Epithelial cell of esophagus (primary cell): Measurements from ENCODE around the gene PLEKHG3.

Source experiments
- DNase-seq: peaks from one replicate; pipeline ENCODE4 v3.0.0; 2010; ENCODE audit warnings: low read depth
- H3K4me3 ChIP-seq: 2 replicates; pipeline ENCODE4 v1.5.1; 2011; ENCODE audit warnings: mild to moderate bottlenecking, low read length, control low read depth
- CTCF ChIP-seq: IDR thresholded peaks from 2 replicates; pipeline ENCODE4 v1.5.1; 2011; ENCODE audit warnings: low read depth, mild to moderate bottlenecking, low read length, control low read depth, inconsistent platforms; ENCODE audit not compliant: insufficient read depth; ENCODE audit errors: missing control alignments

Gene PLEKHG3

GRCh38 chr14:64730681-64731080 is 26.5 kb downstream of the PLEKHG3 start:
- TF ChIP-seq CTCF: no peak
- no peak overlapping the region for H3K4me3 ChIP-seq
- DNase-seq: no peak

- no peak overlapping the region for H3K4me3 ChIP-seq
- no peak for DNase-seq
- TF ChIP-seq CTCF: no peak
Measured at GRCh38 chr14:64731141-64731581, 26.9 kb downstream of the PLEKHG3 start.

GRCh38 chr14:64732066-64732465 is 27.8 kb downstream of the PLEKHG3 start:
- H3K4me3 ChIP-seq: no peak overlapping the region
- no peak for TF ChIP-seq CTCF
- DNase-seq: no peak

- H3K4me3 ChIP-seq: no peak overlapping the region
- DNase-seq: no peak
- no peak for TF ChIP-seq CTCF
Measured at GRCh38 chr14:64732536-64733120, 28.4 kb downstream of the PLEKHG3 start.

- H3K4me3 ChIP-seq: no peak overlapping the region
- DNase-seq: no peak
- TF ChIP-seq CTCF: no peak
Measured at GRCh38 chr14:64733321-64733720, 29.1 kb downstream of the PLEKHG3 start.

GRCh38 chr14:64733899-64734298 is 29.7 kb downstream of the PLEKHG3 start:
- no peak for TF ChIP-seq CTCF
- DNase-seq: no peak
- H3K4me3 ChIP-seq: no peak overlapping the region

GRCh38 chr14:64734990-64735389 is 30.8 kb downstream of the PLEKHG3 start:
- TF ChIP-seq CTCF: no peak
- H3K4me3 ChIP-seq: no peak overlapping the region
- DNase-seq: no peak
